Panc1 (cell line): Measurements from ENCODE around the gene CD274. TPM values are rescaled to one million over a fixed set of nuclear protein-coding genes. Genes with fewer than 3 reads are reported as not detected.

Experiments
- ATAC-seq: fragments of 200-7000 bp; cut with Tn5 transposase; 2 replicates; pipeline ENCODE4 v1.9.1; 2020; ENCODE audit warnings: mild to moderate bottlenecking, moderate library complexity
- BruUV-seq: library from RNA; stranded (reverse); fragments of 400-500 nt; replicated peaks from 2 replicates; lab custom pipeline; 2021; lab: Mats Ljungman, UMichigan
- CTCF ChIA-PET: fragments of 300-600 bp; sonication (Branson Sonifier 250); formaldehyde crosslinking; loops from one replicate; lab custom pipeline; 2022; ENCODE audit warnings: antibody characterized with exemption; lab: Charles Lee
- POLR2A ChIA-PET: fragments of 300-600 bp; sonication (Branson Sonifier 250); formaldehyde crosslinking; loops from one replicate; lab custom pipeline; 2022; ENCODE audit warnings: antibody characterized with exemption; lab: Charles Lee
- DNase-seq: peaks from one replicate; pipeline ENCODE4 v3.0.0-alpha.2; 2010; ENCODE audit warnings: low read depth, low spot score
- H3K27ac ChIP-seq: 2 replicates; pipeline ENCODE4 v1.5.1; 2011; ENCODE audit warnings: mild to moderate bottlenecking, low read length, inconsistent platforms
- H3K27me3 ChIP-seq: fragments of 200-500 bp; sonication (Bioruptor generic); 2 replicates; pipeline ENCODE4 v1.6.0; 2014; ENCODE audit warnings: low read length, inconsistent platforms; ENCODE audit not compliant: control insufficient read depth, insufficient read depth
- H3K36me3 ChIP-seq: fragments of 200-500 bp; sonication (Bioruptor generic); 2 replicates; pipeline ENCODE4 v1.5.1; 2014; ENCODE audit warnings: inconsistent platforms, mild to moderate bottlenecking, low read length, moderate library complexity; ENCODE audit not compliant: control insufficient read depth, insufficient read depth
- H3K4me1 ChIP-seq: 2 replicates; pipeline ENCODE4 v1.5.1; 2011; ENCODE audit warnings: inconsistent platforms, mild to moderate bottlenecking, low read length, moderate library complexity; ENCODE audit not compliant: control insufficient read depth, insufficient read depth
- H3K4me3 ChIP-seq, 2 experiments: 2 replicates each; pipeline ENCODE4 v1.5.1; 2011 to 2012; ENCODE audit warnings: low read depth in 2 of 2, low read length in 2 of 2, mild to moderate bottlenecking in 2 of 2, inconsistent platforms in 1 of 2, moderate library complexity in 1 of 2
- H3K9me3 ChIP-seq: fragments of 200-500 bp; sonication (Bioruptor generic); 2 replicates; pipeline ENCODE4 v1.5.1; 2014; ENCODE audit warnings: low read depth, mild to moderate bottlenecking, inconsistent platforms, low read length, moderate library complexity; ENCODE audit not compliant: control insufficient read depth, insufficient read depth
- CTCF ChIP-seq: fragments of 450-650 bp; IDR thresholded peaks from 2 replicates; pipeline ENCODE4 v1.5.1; 2017; ENCODE audit warnings: mild to moderate bottlenecking
- POLR2AphosphoS5 ChIP-seq: IDR thresholded peaks from 2 replicates; pipeline ENCODE4 v1.6.1; 2012; ENCODE audit warnings: mild to moderate bottlenecking, low read depth, low read length, moderate library complexity
- REST ChIP-seq, 2 experiments: IDR thresholded peaks; 2 replicates each; pipeline ENCODE4 v1.6.1; 2011 to 2012; ENCODE audit warnings: low read depth in 2 of 2, control low read depth in 1 of 2, low read length in 1 of 2, mild to moderate bottlenecking in 1 of 2, moderate library complexity in 1 of 2; ENCODE audit not compliant: insufficient read depth in 1 of 2
- SIN3A ChIP-seq: IDR thresholded peaks from 2 replicates; pipeline ENCODE4 v1.6.1; 2012; ENCODE audit warnings: low read depth, mild to moderate bottlenecking, low read length, moderate library complexity, borderline replicate concordance; ENCODE audit not compliant: insufficient read depth
- TCF7L2 ChIP-seq: IDR thresholded peaks from 2 replicates; pipeline ENCODE4 v1.6.1; 2011; ENCODE audit warnings: mild to moderate bottlenecking, low read depth, low read length, inconsistent platforms
- in situ Hi-C: cut with HindIII; loops from 2 replicates; pipeline ENCODE4 v1.10.0; 2016; ENCODE audit warnings: low sequenced_read_pairs, low pct_unique_long_range_greater_than_20kb
- intact Hi-C: fragments of 100-400 bp; cut with micrococcal nuclease; formaldehyde crosslinking; loops from one replicate; pipeline ENCODE4 v1.10.0; 2022; ENCODE audit not compliant: unreplicated experiment
- total RNA-seq: library from RNA; stranded (reverse); gene quantifications from one replicate; pipeline ENCODE4 v1.2.1, GENCODE V29; 2021; ENCODE audit not compliant: unreplicated experiment

CD274 gene
- total RNA-seq, 1 experiment from 2014 or later: 0.21 TPM

GRCh38 chr9:5510989-5511388, 60.6 kb downstream of the CD274 start:
- ChIA-PET CTCF (no interaction called here), POLR2A (interaction anchor here (0.6 kb wide), 1 partner anchor 28 kb away, joined by 3 read pairs; no protein-coding TSS in a partner anchor)
- H3K27me3 ChIP-seq: no peaks in the 10 kb centered on the region
- H3K4me3 ChIP-seq: peak overlapping the region in 1 of 2 experiments; percentile 4; a peak in 1 of 4 replicates
- TF ChIP-seq SIN3A (no peak), TCF7L2 (no peak)
- no peaks in the 10 kb centered on the region for H3K4me1 ChIP-seq
- in situ Hi-C loops: no loop called here
- DNase-seq: no peak
- intact Hi-C loops: no loop called here
- no peaks in the 10 kb centered on the region for H3K36me3 ChIP-seq
- H3K27ac ChIP-seq: no peak overlapping the region
- no peak for ATAC-seq
- BruUV-seq: no TSS peak
- no peaks in the 10 kb centered on the region for H3K9me3 ChIP-seq

GRCh38 chr9:5511476-5511875, 61.1 kb downstream of the CD274 start:
- in situ Hi-C loops: no loop called here
- CTCF ChIA-PET: no interaction called here
- Histone ChIP-seq H3K4me3 (peak overlapping the region in 1 of 2 experiments; percentile 4; a peak in 1 of 4 replicates), H3K4me1 (no peaks in the 10 kb centered on the region), H3K27me3 (no peaks in the 10 kb centered on the region), H3K36me3 (no peaks in the 10 kb centered on the region), H3K27ac (no peak overlapping the region), H3K9me3 (no peaks in the 10 kb centered on the region)
- TF ChIP-seq POLR2AphosphoS5: no peak
- no peak for TF ChIP-seq TCF7L2
- TF ChIP-seq CTCF: no peak
- no peak for TF ChIP-seq SIN3A
- TF ChIP-seq REST (IDR thresholded peaks at IDR 0.05; ENCODE audit: insufficient read depth in 1 of 2, low read depth in 2 of 2, low read length in 1 of 2): no peak
- ATAC-seq (no peak), DNase-seq (no peak)
- BruUV-seq: no TSS peak
- intact Hi-C loops: no loop called here
- POLR2A ChIA-PET: no interaction called here

GRCh38 chr9:5511935-5512580, 61.7 kb downstream of the CD274 start:
- in situ Hi-C loops: no loop called here
- no TSS peak for BruUV-seq
- no peaks in the 10 kb centered on the region for H3K36me3 ChIP-seq
- H3K27me3 ChIP-seq: no peaks in the 10 kb centered on the region
- TF ChIP-seq TCF7L2: no peak
- no peak for TF ChIP-seq SIN3A
- TF ChIP-seq CTCF: no peak
- TF ChIP-seq REST (IDR thresholded peaks at IDR 0.05; ENCODE audit: insufficient read depth in 1 of 2, low read depth in 2 of 2, low read length in 1 of 2): no peak
- TF ChIP-seq POLR2AphosphoS5: no peak
- DNase-seq (no peak), ATAC-seq (no peak)
- ChIA-PET POLR2A (no interaction called here), CTCF (no interaction called here)
- H3K9me3 ChIP-seq: no peaks in the 10 kb centered on the region
- H3K4me3 ChIP-seq: no peak overlapping the region
- H3K27ac ChIP-seq: no peak overlapping the region
- no peaks in the 10 kb centered on the region for H3K4me1 ChIP-seq
- intact Hi-C loops: no loop called here
